ENCODE measurements around the gene SUSD1.

GRCh38 chr9:112010537-112010936, 164.6 kb downstream of the SUSD1 start:
- TF ChIP-seq YY1 (IDR thresholded peaks at IDR 0.05; ENCODE audit: borderline replicate concordance in 1 of 3, control insufficient read depth in 1 of 3, extremely low read depth in 1 of 3, insufficient read depth in 3 of 3, insufficient read length in 1 of 3, insufficient replicate concordance in 2 of 3, low read depth in 1 of 3, low read length in 2 of 3) (no peak), RNF2 (IDR thresholded peaks at IDR 0.05) (no peak), GATA2 (CRISPR knock-in tag; IDR thresholded peaks at IDR 0.05) (no peak)
- TF ChIP-seq, protein P1, sequence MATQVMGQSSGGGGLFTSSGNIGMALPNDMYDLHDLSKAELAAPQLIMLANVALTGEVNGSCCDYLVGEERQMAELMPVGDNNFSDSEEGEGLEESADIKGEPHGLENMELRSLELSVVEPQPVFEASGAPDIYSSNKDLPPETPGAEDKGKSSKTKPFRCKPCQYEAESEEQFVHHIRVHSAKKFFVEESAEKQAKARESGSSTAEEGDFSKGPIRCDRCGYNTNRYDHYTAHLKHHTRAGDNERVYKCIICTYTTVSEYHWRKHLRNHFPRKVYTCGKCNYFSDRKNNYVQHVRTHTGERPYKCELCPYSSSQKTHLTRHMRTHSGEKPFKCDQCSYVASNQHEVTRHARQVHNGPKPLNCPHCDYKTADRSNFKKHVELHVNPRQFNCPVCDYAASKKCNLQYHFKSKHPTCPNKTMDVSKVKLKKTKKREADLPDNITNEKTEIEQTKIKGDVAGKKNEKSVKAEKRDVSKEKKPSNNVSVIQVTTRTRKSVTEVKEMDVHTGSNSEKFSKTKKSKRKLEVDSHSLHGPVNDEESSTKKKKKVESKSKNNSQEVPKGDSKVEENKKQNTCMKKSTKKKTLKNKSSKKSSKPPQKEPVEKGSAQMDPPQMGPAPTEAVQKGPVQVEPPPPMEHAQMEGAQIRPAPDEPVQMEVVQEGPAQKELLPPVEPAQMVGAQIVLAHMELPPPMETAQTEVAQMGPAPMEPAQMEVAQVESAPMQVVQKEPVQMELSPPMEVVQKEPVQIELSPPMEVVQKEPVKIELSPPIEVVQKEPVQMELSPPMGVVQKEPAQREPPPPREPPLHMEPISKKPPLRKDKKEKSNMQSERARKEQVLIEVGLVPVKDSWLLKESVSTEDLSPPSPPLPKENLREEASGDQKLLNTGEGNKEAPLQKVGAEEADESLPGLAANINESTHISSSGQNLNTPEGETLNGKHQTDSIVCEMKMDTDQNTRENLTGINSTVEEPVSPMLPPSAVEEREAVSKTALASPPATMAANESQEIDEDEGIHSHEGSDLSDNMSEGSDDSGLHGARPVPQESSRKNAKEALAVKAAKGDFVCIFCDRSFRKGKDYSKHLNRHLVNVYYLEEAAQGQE (IDR thresholded peaks at IDR 0.05; ENCODE audit: borderline replicate concordance) = no peak
- TF ChIP-seq, protein P1 (CRISPR knock-in tag; IDR thresholded peaks at IDR 0.05; ENCODE audit: low read depth) = no peak

Data from K562 (cell line).